H9 (cell line): ENCODE results near the gene FAT2. TPM values are rescaled to one million over a fixed set of nuclear protein-coding genes. Genes with fewer than 3 reads are reported as not detected.

Experiments
- DNase-seq: peaks from one replicate; pipeline ENCODE4 v3.0.0-alpha.2; 2017
- H2AFZ ChIP-seq: one replicate; pipeline ENCODE4 v1.6.1; 2013; ENCODE audit warnings: mild to moderate bottlenecking, low read length, control low read depth, moderate library complexity
- H2AK5ac ChIP-seq: 2 replicates; pipeline ENCODE4 v1.6.1; 2013; ENCODE audit warnings: low read length, control low read depth, mixed read lengths; ENCODE audit not compliant: insufficient read length
- H2BK120ac ChIP-seq: one replicate; pipeline ENCODE4 v1.6.1; 2013; ENCODE audit warnings: low read depth, mild to moderate bottlenecking, low read length, control low read depth, inconsistent platforms; ENCODE audit not compliant: poor library complexity, severe bottlenecking
- H2BK12ac ChIP-seq: 2 replicates; pipeline ENCODE4 v1.6.1; 2013; ENCODE audit warnings: low read length, control low read depth, mixed read lengths, low read depth; ENCODE audit not compliant: insufficient read length
- H2BK15ac ChIP-seq: 2 replicates; pipeline ENCODE4 v1.6.1; 2013; ENCODE audit warnings: low read depth, low read length, control low read depth
- H2BK20ac ChIP-seq: one replicate; pipeline ENCODE4 v1.6.1; 2013; ENCODE audit warnings: low read depth, mild to moderate bottlenecking, low read length, control low read depth, inconsistent platforms; ENCODE audit not compliant: poor library complexity, severe bottlenecking
- H2BK5ac ChIP-seq: 2 replicates; pipeline ENCODE4 v1.6.1; 2013; ENCODE audit warnings: low read length, control low read depth, mixed read lengths; ENCODE audit not compliant: insufficient read length
- H3K14ac ChIP-seq: 2 replicates; pipeline ENCODE4 v1.6.1; 2013; ENCODE audit warnings: low read length, control low read depth; ENCODE audit not compliant: insufficient read depth
- H3K18ac ChIP-seq: 2 replicates; pipeline ENCODE4 v1.6.1; 2013; ENCODE audit warnings: low read depth, mild to moderate bottlenecking, mixed read lengths, low read length, control low read depth; ENCODE audit not compliant: insufficient read length
- H3K23ac ChIP-seq: 2 replicates; pipeline ENCODE4 v1.6.1; 2013; ENCODE audit warnings: low read length, control low read depth, mixed read lengths, low read depth; ENCODE audit not compliant: insufficient read length
- H3K23me2 ChIP-seq: 2 replicates; pipeline ENCODE4 v1.6.1; 2013; ENCODE audit warnings: low read depth, mild to moderate bottlenecking, mixed read lengths, low read length, control low read depth; ENCODE audit not compliant: insufficient read length, poor library complexity, severe bottlenecking
- H3K27ac ChIP-seq: 2 replicates; pipeline ENCODE4 v1.5.1; 2013; ENCODE audit warnings: low read length, control low read depth, mixed read lengths, low read depth; ENCODE audit not compliant: insufficient read length
- H3K27me3 ChIP-seq: 2 replicates; pipeline ENCODE4 v1.6.1; 2013; ENCODE audit warnings: low read length, control low read depth, inconsistent platforms; ENCODE audit not compliant: insufficient read depth
- H3K4ac ChIP-seq: 2 replicates; pipeline ENCODE4 v1.6.1; 2013; ENCODE audit warnings: low read depth, mild to moderate bottlenecking, control low read depth, inconsistent platforms, low read length, moderate library complexity
- H3K4me1 ChIP-seq: 2 replicates; pipeline ENCODE4 v1.6.1; 2013; ENCODE audit warnings: low read length, control low read depth, inconsistent platforms; ENCODE audit not compliant: insufficient read depth
- H3K4me2 ChIP-seq: 2 replicates; pipeline ENCODE4 v1.6.1; 2013; ENCODE audit warnings: low read length, control low read depth, mixed read lengths; ENCODE audit not compliant: insufficient read length, insufficient read depth
- H3K56ac ChIP-seq: 2 replicates; pipeline ENCODE4 v1.6.1; 2013; ENCODE audit warnings: low read depth, mild to moderate bottlenecking, mixed read lengths, low read length, control low read depth; ENCODE audit not compliant: insufficient read length
- H3K79me1 ChIP-seq: 2 replicates; pipeline ENCODE4 v1.6.1; 2013; ENCODE audit warnings: low read depth, mild to moderate bottlenecking, moderate library complexity, low read length, control low read depth, inconsistent platforms; ENCODE audit not compliant: insufficient read depth, poor library complexity, severe bottlenecking
- H3K79me2 ChIP-seq: 2 replicates; pipeline ENCODE4 v1.6.1; 2013; ENCODE audit warnings: low read length, control low read depth, inconsistent platforms; ENCODE audit not compliant: insufficient read depth
- H3K9ac ChIP-seq: 2 replicates; pipeline ENCODE4 v1.6.1; 2013; ENCODE audit warnings: low read length, control low read depth, mixed read lengths; ENCODE audit not compliant: insufficient read length; ENCODE audit errors: extremely low read depth
- H3K9me3 ChIP-seq: one replicate; pipeline ENCODE4 v1.6.1; 2013; ENCODE audit warnings: low read depth, low read length, inconsistent platforms; ENCODE audit not compliant: control insufficient read depth
- H3T11ph ChIP-seq: one replicate; pipeline ENCODE4 v1.6.1; 2013; ENCODE audit warnings: mild to moderate bottlenecking, low read length, control low read depth, inconsistent platforms
- H4K20me1 ChIP-seq: one replicate; pipeline ENCODE4 v1.6.1; 2013; ENCODE audit not compliant: control insufficient read depth, insufficient read length, insufficient read depth
- H4K5ac ChIP-seq: 2 replicates; pipeline ENCODE4 v1.6.1; 2013; ENCODE audit warnings: low read depth, mild to moderate bottlenecking, mixed read lengths, low read length, control low read depth; ENCODE audit not compliant: insufficient read length
- H4K8ac ChIP-seq: replicated peaks from 2 replicates; pipeline ENCODE4 v1.6.1; 2013; ENCODE audit warnings: low read length, control low read depth, mixed read lengths, low read depth; ENCODE audit not compliant: insufficient read length
- H4K91ac ChIP-seq: 2 replicates; pipeline ENCODE4 v1.6.1; 2013; ENCODE audit warnings: low read depth, mild to moderate bottlenecking, moderate library complexity, mixed read lengths, low read length, control low read depth; ENCODE audit not compliant: insufficient read length
- H3K27ac Mint-ChIP-seq, 3 experiments: 2 replicates in 2 of 3; 3 replicates in 1 of 3; pipeline ENCODE4 v1.8.0; 2020 to 2021; ENCODE audit warnings: mixed read lengths in 3 of 3, mild to moderate bottlenecking in 1 of 3, moderate library complexity in 1 of 3
- H3K27me3 Mint-ChIP-seq: 2 replicates; pipeline ENCODE4 v1.8.0; 2021; ENCODE audit warnings: low read depth, mild to moderate bottlenecking, moderate library complexity, mixed read lengths
- H3K36me3 Mint-ChIP-seq, 3 experiments: 2 replicates in 2 of 3; 3 replicates in 1 of 3; pipeline ENCODE4 v1.8.0; 2020 to 2021; ENCODE audit warnings: low read depth in 3 of 3, mixed read lengths in 3 of 3; ENCODE audit not compliant: insufficient read depth in 1 of 3
- H3K4me1 Mint-ChIP-seq, 2 experiments: 2 replicates each; pipeline ENCODE4 v1.8.0; 2020; ENCODE audit warnings: mixed read lengths in 2 of 2
- H3K4me3 Mint-ChIP-seq, 2 experiments: 2 replicates in 1 of 2; 3 replicates in 1 of 2; pipeline ENCODE4 v1.8.0; 2020 to 2021; ENCODE audit warnings: mild to moderate bottlenecking in 2 of 2, mixed read lengths in 2 of 2, moderate library complexity in 1 of 2
- H3K9me3 Mint-ChIP-seq, 2 experiments: 2 replicates in 1 of 2; 3 replicates in 1 of 2; pipeline ENCODE4 v1.8.0; 2020; ENCODE audit warnings: mild to moderate bottlenecking in 2 of 2, mixed read lengths in 2 of 2, moderate library complexity in 1 of 2
- WGBS: extraction: QIAGEN DNeasy Blood & Tissue Kit; methylation state at CpG from one replicate; pipeline ENCODE4 v1.1.7; 2013; ENCODE audit warnings: missing lambda C conversion rate, low lambda C conversion rate, mixed read lengths; ENCODE audit not compliant: insufficient read length; ENCODE audit errors: extremely low coverage; 5-methylcytosine and 5-hydroxymethylcytosine counted together
- total RNA-seq: library from RNA; stranded (reverse); gene quantifications from 2 replicates; pipeline ENCODE4 v1.2.1, GENCODE V29; 2021
- TF ChIP-seq, protein P1 (sequence below): fragments of 200-600 bp; sonication (generic); conservative IDR thresholded peaks from 3 replicates; pipeline ENCODE4 v1.8.0; 2021; ENCODE audit warnings: antibody characterized with exemption, mild to moderate bottlenecking

FAT2 gene
- total RNA-seq, 1 experiment from 2014 or later: 0.15 TPM

DNA sequence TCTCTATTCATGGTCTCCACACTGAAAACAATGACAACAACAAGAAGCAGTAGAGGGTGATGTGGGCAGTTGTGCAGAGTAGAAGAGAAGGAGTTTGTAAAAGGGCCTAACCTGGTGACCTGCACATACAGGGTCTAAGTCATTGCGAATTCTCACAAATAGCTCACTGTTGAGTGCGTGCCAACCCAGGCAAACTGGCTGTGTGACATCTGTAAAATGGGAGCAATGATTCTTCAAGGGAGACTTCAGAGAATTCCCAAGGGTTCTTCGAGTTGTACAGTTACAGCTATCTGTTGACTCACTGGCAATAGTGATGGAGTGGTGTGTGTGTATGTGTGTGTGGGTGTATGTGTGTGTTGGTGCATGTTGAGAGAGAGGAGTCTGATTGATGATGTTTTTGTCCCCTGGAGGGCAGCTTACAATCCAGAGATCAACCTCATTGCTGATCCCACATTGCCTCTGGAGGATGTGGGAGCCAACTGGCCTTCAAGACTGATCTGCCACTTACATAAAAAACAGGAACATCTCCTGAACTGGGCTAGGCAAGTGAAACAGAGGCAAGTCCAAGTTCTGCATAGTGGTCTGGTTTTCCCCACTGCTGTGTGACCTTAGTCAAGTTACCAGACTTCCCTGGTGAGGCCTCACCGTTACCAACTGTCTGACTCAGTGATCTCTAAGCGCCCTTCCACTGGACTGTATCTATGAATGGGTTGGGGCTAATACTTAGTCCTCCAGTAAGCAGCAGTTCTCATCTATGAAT lies 3.2 kb downstream of the FAT2 start:
- no peaks in the 10 kb centered on the region; the same call in 1 of the 2 replicates for H3K27me3 ChIP-seq
- no peak overlapping the region for H4K91ac ChIP-seq
- no peak overlapping the region for H2BK20ac ChIP-seq
- no peak overlapping the region for H3K23ac ChIP-seq
- no peak overlapping the region for H3K9ac ChIP-seq
- H3K27me3 Mint-ChIP-seq: peaks cover 7% of the 10 kb centered on the region
- no peak overlapping the region for H3K27ac Mint-ChIP-seq
- no peak for DNase-seq
- H4K20me1 ChIP-seq: no peaks in the 10 kb centered on the region
- H3K14ac ChIP-seq: no peak overlapping the region
- H3K18ac ChIP-seq: no peak overlapping the region
- no peak overlapping the region for H2AK5ac ChIP-seq
- H3K56ac ChIP-seq: no peak overlapping the region
- no peak overlapping the region for H3K4me3 Mint-ChIP-seq
- no peak overlapping the region for H2BK5ac ChIP-seq
- no peak overlapping the region for H2BK12ac ChIP-seq
- no peak overlapping the region for H4K5ac ChIP-seq
- no peaks in the 10 kb centered on the region; a peak in 1 of 5 replicates for H3K9me3 Mint-ChIP-seq
- no peak overlapping the region for H2AFZ ChIP-seq
- no CpG with 5 or more reads among the region's 5 CpGs for WGBS
- H3K36me3 Mint-ChIP-seq: no peaks in the 10 kb centered on the region; a peak in 1 of 7 replicates
- H2BK120ac ChIP-seq: no peak overlapping the region
- H4K8ac ChIP-seq: no peak overlapping the region
- no peak overlapping the region for H3K4me2 ChIP-seq
- no peak overlapping the region for H3K27ac ChIP-seq
- no peak overlapping the region for H3T11ph ChIP-seq
- H3K79me2 ChIP-seq: no peaks in the 10 kb centered on the region
- peaks cover 29 to 47% of the 10 kb centered on the region in 2 experiments for H3K4me1 Mint-ChIP-seq
- no peaks in the 10 kb centered on the region for H3K79me1 ChIP-seq
- no peaks in the 10 kb centered on the region for H3K23me2 ChIP-seq
- no peaks in the 10 kb centered on the region for H3K9me3 ChIP-seq
- H3K4me1 ChIP-seq: peaks cover 3% of the 10 kb centered on the region; the same call in 1 of the 2 replicates
- no peak overlapping the region for H2BK15ac ChIP-seq
- TF ChIP-seq, protein P1, sequence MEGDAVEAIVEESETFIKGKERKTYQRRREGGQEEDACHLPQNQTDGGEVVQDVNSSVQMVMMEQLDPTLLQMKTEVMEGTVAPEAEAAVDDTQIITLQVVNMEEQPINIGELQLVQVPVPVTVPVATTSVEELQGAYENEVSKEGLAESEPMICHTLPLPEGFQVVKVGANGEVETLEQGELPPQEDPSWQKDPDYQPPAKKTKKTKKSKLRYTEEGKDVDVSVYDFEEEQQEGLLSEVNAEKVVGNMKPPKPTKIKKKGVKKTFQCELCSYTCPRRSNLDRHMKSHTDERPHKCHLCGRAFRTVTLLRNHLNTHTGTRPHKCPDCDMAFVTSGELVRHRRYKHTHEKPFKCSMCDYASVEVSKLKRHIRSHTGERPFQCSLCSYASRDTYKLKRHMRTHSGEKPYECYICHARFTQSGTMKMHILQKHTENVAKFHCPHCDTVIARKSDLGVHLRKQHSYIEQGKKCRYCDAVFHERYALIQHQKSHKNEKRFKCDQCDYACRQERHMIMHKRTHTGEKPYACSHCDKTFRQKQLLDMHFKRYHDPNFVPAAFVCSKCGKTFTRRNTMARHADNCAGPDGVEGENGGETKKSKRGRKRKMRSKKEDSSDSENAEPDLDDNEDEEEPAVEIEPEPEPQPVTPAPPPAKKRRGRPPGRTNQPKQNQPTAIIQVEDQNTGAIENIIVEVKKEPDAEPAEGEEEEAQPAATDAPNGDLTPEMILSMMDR: no peak
- H3K4ac ChIP-seq: no peak overlapping the region
